Keratinocyte (primary cell): Measurements from ENCODE around the gene UNK. TPM values are rescaled to one million over a fixed set of nuclear protein-coding genes. Genes with fewer than 3 reads are reported as not detected.

Source experiments
- DNase-seq: peaks from one replicate; pipeline ENCODE4 v3.0.0-alpha.2; 2011; ENCODE audit warnings: low read depth, missing footprints, low spot score
- FAIRE-seq: peaks from 2 replicates; lab custom pipeline; 2011; peaks lifted over from hg19 to GRCh38; lab: Jason Lieb, UNC
- H2AFZ ChIP-seq: 2 replicates; pipeline ENCODE4 v1.6.0; 2012; ENCODE audit warnings: low read length, control low read depth, inconsistent platforms; ENCODE audit not compliant: control insufficient read depth
- H3K27ac ChIP-seq: 2 replicates; pipeline ENCODE4 v1.5.1; 2011; ENCODE audit warnings: low read length; ENCODE audit not compliant: control insufficient read depth, insufficient read depth
- H3K27me3 ChIP-seq: 3 replicates; pipeline ENCODE4 v1.6.0; 2011; ENCODE audit warnings: low read length; ENCODE audit not compliant: control insufficient read depth, insufficient read depth; ENCODE audit errors: extremely low read depth
- H3K36me3 ChIP-seq, 2 experiments: 2 replicates in 1 of 2; 3 replicates in 1 of 2; pipeline ENCODE4 v1.5.1; 2011; ENCODE audit warnings: low read length in 2 of 2, mild to moderate bottlenecking in 1 of 2; ENCODE audit not compliant: control insufficient read depth in 2 of 2, insufficient read depth in 2 of 2; ENCODE audit errors: extremely low read depth in 1 of 2
- H3K4me1 ChIP-seq: 3 replicates; pipeline ENCODE4 v1.5.1; 2011; ENCODE audit warnings: low read length; ENCODE audit not compliant: control insufficient read depth, insufficient read depth; ENCODE audit errors: extremely low read depth
- H3K4me2 ChIP-seq: 3 replicates; pipeline ENCODE4 v1.6.0; 2011; ENCODE audit warnings: low read depth, low read length; ENCODE audit not compliant: control insufficient read depth, insufficient read depth; ENCODE audit errors: extremely low read depth
- H3K4me3 ChIP-seq, 3 experiments: fragments of 200-600 bp in 1 of 3; sonication (generic) in 1 of 3; 2 replicates in 2 of 3; 3 replicates in 1 of 3; pipeline ENCODE4 v1.5.1; 2011 to 2016; ENCODE audit warnings: low read length in 3 of 3, mild to moderate bottlenecking in 3 of 3, control low read depth in 2 of 3, inconsistent platforms in 1 of 3, low read depth in 1 of 3, mixed read lengths in 1 of 3, mixed run types in 1 of 3, moderate library complexity in 1 of 3; ENCODE audit not compliant: control insufficient read depth in 2 of 3, insufficient read depth in 2 of 3; ENCODE audit errors: extremely low read depth in 1 of 3
- H3K79me2 ChIP-seq: 2 replicates; pipeline ENCODE4 v1.6.0; 2012; ENCODE audit warnings: low read length; ENCODE audit not compliant: control insufficient read depth, insufficient read depth
- H3K9ac ChIP-seq: 3 replicates; pipeline ENCODE4 v1.6.0; 2011; ENCODE audit warnings: low read length; ENCODE audit not compliant: control insufficient read depth, insufficient read depth; ENCODE audit errors: extremely low read depth
- H3K9me1 ChIP-seq: 3 replicates; pipeline ENCODE4 v1.6.0; 2011; ENCODE audit warnings: low read length; ENCODE audit not compliant: control insufficient read depth, insufficient read depth; ENCODE audit errors: extremely low read depth
- H3K9me3 ChIP-seq: 2 replicates; pipeline ENCODE4 v1.5.1; 2012; ENCODE audit warnings: low read depth, low read length; ENCODE audit not compliant: control insufficient read depth
- H4K20me1 ChIP-seq: 3 replicates; pipeline ENCODE4 v1.6.0; 2011; ENCODE audit warnings: low read length; ENCODE audit not compliant: control insufficient read depth, insufficient read depth; ENCODE audit errors: extremely low read depth
- CTCF ChIP-seq, 3 experiments: IDR thresholded peaks in 1 of 3; conservative IDR thresholded peaks in 1 of 3; optimal IDR thresholded peaks in 1 of 3; 2 replicates in 2 of 3; 3 replicates in 1 of 3; pipeline versions ENCODE3 to v1.5.1; 2011; ENCODE audit warnings: low read length in 3 of 3, mild to moderate bottlenecking in 3 of 3, moderate library complexity in 2 of 3, control low read depth in 1 of 3, inconsistent platforms in 1 of 3; ENCODE audit not compliant: insufficient read depth in 2 of 3; ENCODE audit errors: extremely low read depth in 1 of 3
- EZH2 ChIP-seq: IDR thresholded peaks from one replicate; pipeline ENCODE4 v1.6.1; 2012; ENCODE audit warnings: inconsistent platforms, mild to moderate bottlenecking, low read length, moderate library complexity
- dilution Hi-C: fragments of 300-500 bp; cut with MboI; formaldehyde crosslinking; loops from one replicate; pipeline ENCODE4 v1.7.0; 2020; ENCODE audit warnings: low sequenced_read_pairs; ENCODE audit not compliant: extremely low pct_ligation_motif_present
- polyA plus RNA-seq, 5 experiments: library from polyadenylated mRNA; depleted of rRNA in 3 of 5; stranded (reverse) in 3 of 5; stranded (forward) in 1 of 5; unstranded in 1 of 5; fragments of >200 nt; gene quantifications; 1 replicate in 1 of 5; 2 replicates in 3 of 5; 3 replicates in 1 of 5; pipeline versions ENCODE4 v1.2.1 to v1.2.3, GENCODE V29; 2011 to 2012; ENCODE audit warnings: missing spikeins in 2 of 5, low read depth in 1 of 5, low replicate concordance in 1 of 5

UNK gene
- polyA plus RNA-seq, 1 donor (not counting 4 experiments of a cell fraction or from before 2014, with no cell fraction given): 13.0 TPM

DNA sequence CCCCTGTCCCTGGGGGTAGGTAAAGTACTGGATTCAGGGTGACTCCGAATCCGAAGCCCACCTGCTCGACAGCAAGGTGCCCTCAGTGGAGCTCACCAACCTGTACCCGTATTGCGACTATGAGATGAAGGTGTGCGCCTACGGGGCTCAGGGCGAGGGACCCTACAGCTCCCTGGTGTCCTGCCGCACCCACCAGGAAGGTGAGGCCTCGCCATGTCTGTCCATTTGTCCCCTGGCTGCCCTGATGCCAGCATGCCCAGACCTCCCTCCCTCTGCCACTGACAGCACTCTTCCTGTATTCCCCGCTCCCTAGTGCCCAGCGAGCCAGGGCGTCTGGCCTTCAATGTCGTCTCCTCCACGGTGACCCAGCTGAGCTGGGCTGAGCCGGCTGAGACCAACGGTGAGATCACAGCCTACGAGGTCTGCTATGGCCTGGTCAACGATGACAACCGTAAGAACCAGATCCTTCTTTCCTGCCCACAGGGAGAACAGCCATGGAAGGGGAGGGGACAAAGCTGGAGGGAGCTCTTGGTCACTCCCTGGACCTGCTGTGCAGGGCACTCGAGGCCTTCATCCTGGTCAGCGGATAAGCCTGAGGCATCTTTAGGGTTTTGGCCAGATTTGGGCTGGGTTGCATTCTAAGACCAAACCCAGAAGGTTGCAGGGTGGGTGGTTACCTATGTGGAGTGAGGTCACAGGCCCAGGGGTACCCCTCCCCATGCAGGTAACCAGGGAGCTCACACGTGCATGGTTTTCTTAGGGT is 33.8 kb upstream of the UNK start:
- H3K9me3 ChIP-seq: no peaks in the 10 kb centered on the region
- H3K4me3 ChIP-seq: no peak overlapping the region
- H3K9me1 ChIP-seq: no peaks in the 10 kb centered on the region
- H3K36me3 ChIP-seq: peaks cover 55 to 79% of the 10 kb centered on the region in 2 experiments
- H2AFZ ChIP-seq: no peak overlapping the region
- H3K27ac ChIP-seq: no peak overlapping the region
- peaks cover 23% of the 10 kb centered on the region for H3K79me2 ChIP-seq
- no peaks in the 10 kb centered on the region for H3K4me1 ChIP-seq
- H3K9ac ChIP-seq: no peak overlapping the region
- TF ChIP-seq EZH2: no peak
- no peak for TF ChIP-seq CTCF (optimal IDR thresholded peaks at IDR 0.05 in 1 of 3, IDR thresholded peaks at IDR 0.05 in 1 of 3, conservative IDR thresholded peaks at IDR 0.05 in 1 of 3; ENCODE audit: extremely low read depth in 1 of 3, insufficient read depth in 2 of 3, low read length in 3 of 3)
- FAIRE-seq: no peak
- dilution Hi-C loops: no loop called here
- H3K27me3 ChIP-seq: no peaks in the 10 kb centered on the region
- H4K20me1 ChIP-seq: peaks cover 79% of the 10 kb centered on the region
- no peak overlapping the region for H3K4me2 ChIP-seq
- DNase-seq: no peak

- TF ChIP-seq CTCF (optimal IDR thresholded peaks at IDR 0.05 in 1 of 3, IDR thresholded peaks at IDR 0.05 in 1 of 3, conservative IDR thresholded peaks at IDR 0.05 in 1 of 3; ENCODE audit: extremely low read depth in 1 of 3, insufficient read depth in 2 of 3, low read length in 3 of 3) (no peak), EZH2 (no peak)
- Histone ChIP-seq H3K9me3 (no peaks in the 10 kb centered on the region), H3K27ac (no peak overlapping the region), H3K4me1 (no peaks in the 10 kb centered on the region), H3K4me2 (no peak overlapping the region), H3K79me2 (peaks cover 21% of the 10 kb centered on the region), H2AFZ (no peak overlapping the region), H4K20me1 (peaks cover 83% of the 10 kb centered on the region), H3K27me3 (no peaks in the 10 kb centered on the region), H3K9me1 (no peaks in the 10 kb centered on the region), H3K9ac (no peak overlapping the region), H3K36me3 (peaks cover 61 to 86% of the 10 kb centered on the region in 2 experiments), H3K4me3 (no peak overlapping the region)
- DNase-seq (no peak), FAIRE-seq (no peak)
- dilution Hi-C loops: no loop called here
These were observed 32.8 kb upstream of the UNK start for GRCh38 chr17:75751676-75752404.
